Stimulated activated CD8-positive, alpha-beta memory T cell treated with anti-CD3 and anti-CD28 coated beads, Interleukin-15, amount 100 ng/mL, for 24 hours (primary cell): ENCODE data around the gene PLD4.
"Not testable (repeated sequence)": the region's sequence is repeated elsewhere in the genome, so short reads cannot be mapped to it uniquely, and the experiment has no call there.

Experiments
- DNase-seq: peaks from one replicate; pipeline ENCODE4 v3.0.0-alpha.2; 2020; ENCODE audit warnings: low read depth

Gene PLD4

GRCh38 chr14:104898870-104899510, 25.7 kb upstream of the PLD4 start:
- no peak for DNase-seq

DNA sequence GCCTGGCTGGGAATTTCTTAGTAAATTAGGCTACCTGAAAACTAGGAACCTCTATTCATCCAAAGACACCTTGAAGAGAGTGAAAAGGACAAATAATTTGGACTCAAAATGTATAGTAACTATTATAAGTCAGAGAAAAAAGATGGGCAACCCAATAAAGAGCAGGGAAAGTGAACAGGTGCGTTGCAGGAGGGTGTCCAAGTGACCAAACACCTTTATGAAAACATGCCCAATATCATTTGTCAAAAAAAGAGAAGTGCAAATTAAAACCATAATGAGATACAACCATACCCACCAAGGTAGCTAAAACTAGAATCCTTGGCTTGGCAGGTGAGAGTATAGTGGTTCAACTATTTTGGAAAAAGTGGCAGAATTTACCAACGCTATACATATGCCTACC, 24.9 kb upstream of the PLD4 start:
- no peak for DNase-seq

- no peak for DNase-seq
These were observed 23.8 kb upstream of the PLD4 start for GRCh38 chr14:104900639-104901512.

- DNase-seq, result no peak
These were observed 20.7 kb upstream of the PLD4 start for GRCh38 chr14:104903990-104904389.

- not testable (repeated sequence) for DNase-seq
These were observed 19.8 kb upstream of the PLD4 start for GRCh38 chr14:104904650-104905578.

GRCh38 chr14:104905579-104905933, 19.1 kb upstream of the PLD4 start:
- not testable (repeated sequence) for DNase-seq

DNA sequence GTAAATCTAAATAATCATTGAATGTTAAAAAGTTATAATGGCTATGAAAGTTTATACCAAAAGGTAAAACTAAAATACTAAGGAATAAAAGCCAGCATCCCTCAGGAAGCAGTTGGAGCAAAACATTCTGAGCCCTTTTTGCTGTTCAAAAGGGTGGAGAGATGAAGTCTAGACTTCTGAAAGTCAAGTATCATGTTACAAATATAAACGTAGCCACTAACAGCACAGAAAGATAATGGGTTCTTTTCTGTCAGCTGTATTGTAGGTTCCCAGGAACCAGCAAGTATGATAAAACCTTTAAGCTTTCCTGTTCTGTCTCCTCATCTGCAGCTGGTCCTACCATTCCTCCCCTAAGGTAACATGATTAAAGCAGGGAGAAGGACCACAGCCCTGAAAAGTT, 16.4 kb upstream of the PLD4 start:
- DNase-seq, result no peak

DNA sequence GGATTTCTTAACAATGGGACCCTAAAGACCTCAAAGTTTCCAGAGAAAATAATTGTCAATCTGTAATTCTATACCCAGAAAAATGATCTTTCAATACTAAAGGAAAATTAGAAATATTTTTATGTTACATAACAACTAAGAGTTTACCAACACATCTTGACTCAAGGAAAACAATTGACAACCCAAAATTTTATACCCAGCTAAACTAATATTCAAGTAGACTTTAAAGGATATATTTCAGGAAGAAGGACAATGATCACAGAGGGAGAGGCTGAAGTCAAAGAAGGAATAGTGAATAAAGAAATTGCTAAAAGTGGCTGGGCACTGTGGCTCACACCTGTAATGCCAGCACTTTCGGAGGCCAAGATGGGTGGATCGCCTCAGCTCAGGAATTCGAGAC, 12.6 kb upstream of the PLD4 start:
- no peak for DNase-seq

DNA sequence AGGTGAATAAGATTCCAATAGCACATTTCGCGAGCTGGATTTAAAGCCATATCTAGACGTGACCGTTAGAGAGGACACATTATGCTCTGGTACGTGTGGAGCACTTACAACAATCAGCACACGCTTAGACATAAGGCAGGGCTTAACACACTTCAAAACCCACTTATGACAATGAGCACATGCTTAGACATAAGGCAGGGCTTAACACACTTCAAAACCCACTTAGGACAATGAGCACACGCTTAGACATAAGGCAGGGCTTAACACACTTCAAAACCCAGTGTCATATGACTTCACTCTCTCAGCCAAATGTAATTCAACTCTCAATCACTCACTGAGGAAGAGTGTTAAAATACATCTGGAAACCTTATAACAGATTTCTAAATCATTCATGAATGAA, 11.2 kb upstream of the PLD4 start:
- DNase-seq, result no peak

DNA sequence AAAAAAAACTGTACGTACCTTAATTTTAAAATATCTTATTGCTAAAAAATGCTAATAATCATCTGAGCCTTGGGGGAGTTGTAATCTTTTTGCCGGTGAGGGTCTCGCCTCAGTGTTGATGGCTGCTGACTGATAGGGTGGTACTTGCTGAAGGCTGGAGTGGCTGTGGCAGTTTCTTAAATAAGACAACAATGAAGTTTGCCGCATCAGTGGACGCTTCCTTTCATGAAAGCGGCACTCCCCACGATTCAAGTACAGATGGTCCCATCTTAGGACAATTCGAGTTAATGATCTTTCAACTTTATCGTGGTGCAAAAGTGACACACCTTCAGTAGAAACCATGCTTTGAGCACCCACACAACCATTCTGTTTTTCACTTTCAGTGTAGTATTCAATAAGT, 7.6 kb upstream of the PLD4 start:
- no peak for DNase-seq

- DNase-seq, result no peak
These were observed 6.7 kb upstream of the PLD4 start for GRCh38 chr14:104917993-104918392.

DNA sequence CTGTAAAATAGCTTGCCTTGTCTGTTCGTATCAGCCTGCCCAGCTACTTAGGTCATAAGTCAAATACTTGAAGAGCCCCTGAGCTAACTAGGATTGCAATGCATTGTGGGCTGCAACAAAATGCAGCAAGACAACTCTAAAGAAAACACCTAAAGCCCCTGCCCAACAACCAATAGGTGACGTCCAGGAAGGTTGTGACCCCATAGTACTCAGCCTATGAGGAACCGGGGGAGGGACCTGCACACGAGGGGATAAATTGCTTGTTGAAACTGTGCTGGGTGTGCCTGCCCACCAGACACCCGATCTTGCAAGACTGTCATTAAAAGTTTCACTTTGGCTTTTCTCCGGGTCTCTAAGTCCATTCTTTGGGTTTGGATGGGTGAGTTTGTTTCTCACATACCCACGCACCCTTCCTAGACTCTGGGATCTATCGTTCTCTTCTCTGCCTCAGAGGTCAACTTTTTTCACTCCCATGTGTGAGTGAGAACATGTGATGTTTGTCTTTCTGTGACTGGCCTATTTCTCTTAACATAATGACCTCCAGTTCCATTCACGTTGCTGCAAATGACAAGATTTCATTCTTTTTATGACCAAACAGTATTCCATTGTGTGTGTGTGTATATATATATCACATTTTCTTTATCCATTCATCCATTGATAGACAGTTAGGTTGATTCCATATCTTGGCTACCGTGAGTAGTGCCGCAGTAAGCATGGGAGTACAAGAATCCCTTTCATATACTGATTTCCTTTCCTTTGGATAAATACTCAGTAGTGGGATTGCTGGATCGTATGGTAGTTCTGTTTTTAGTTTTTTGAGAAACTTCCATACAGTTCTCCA, 5.3 kb upstream of the PLD4 start:
- not testable (repeated sequence) for DNase-seq

GRCh38 chr14:104919993-104920315, 4.7 kb upstream of the PLD4 start:
- DNase-seq, result no peak

- DNase-seq, result no peak
These were observed 849 bp upstream of the PLD4 start for GRCh38 chr14:104923640-104924420.

DNA sequence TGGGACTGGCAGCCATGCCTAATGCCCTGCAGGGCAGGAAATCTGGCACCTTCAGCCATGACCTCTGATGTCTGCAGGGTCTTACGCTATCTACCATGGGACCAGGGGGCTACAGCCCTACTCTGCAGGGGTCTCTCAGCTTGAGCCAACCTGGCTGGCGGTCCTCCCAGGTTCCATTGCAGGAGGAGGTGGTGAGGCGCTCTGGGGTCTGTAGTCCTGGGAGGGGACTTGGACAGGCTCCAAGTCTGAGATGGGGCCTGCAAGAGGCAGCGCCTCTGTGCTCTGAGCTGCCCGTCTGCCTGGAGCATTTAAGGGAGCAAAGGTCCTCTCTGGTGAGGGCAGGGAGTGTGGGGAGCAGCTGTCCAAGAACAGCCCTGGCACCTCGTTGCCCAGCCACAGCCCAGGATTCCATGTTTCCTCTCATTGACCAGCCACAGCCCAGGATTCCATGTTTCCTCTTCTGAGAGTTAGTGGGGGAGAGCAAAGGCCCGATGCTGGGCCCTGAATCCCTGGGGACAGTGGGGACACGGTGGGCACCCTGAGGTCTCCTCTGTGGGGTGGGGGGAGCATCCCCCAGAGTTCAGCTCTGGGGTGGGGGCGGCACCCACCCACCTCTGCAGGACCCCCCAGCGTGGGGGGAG, 655 bp downstream of the PLD4 start:
- no peak for DNase-seq

DNA sequence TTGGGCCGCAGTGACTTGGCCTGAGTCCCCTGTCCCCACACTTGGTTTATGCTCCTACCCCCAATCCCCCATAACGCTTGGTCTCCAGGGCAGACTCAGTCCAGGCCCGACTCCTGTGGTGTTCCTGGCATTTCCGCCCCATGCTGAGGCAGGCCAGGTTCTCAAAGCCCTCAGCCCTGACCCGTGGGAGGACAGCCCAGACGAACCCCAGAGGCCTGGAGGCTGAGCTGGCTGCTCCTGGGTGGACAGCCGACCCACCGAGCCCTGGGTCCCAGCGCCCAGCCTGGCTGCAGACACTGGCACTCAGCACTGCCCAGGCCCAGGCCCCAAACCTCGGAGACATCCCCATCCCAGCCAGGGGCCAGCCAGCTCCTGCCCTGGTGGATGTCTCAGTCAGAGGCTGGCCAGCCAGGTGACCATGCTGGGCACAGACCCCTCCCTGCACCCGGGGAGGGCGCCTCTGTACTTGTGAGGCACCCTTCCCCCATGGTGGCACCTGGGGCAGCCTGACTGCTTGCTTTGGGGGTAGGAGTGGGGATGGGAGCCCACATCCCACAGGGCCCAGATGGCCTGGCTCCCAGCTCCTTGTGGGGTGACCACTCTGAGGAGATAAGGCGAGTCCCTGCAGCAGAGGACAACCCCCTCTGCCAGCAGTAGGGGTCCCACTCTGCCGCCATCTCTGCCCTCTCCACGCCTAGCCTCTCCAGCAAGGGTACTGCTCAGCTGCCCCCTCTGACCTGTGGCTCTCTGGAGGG, 1.4 kb downstream of the PLD4 start:
- no peak for DNase-seq

GRCh38 chr14:104926619-104927431, 2.1 kb downstream of the PLD4 start:
- DNase-seq, result no peak

DNA sequence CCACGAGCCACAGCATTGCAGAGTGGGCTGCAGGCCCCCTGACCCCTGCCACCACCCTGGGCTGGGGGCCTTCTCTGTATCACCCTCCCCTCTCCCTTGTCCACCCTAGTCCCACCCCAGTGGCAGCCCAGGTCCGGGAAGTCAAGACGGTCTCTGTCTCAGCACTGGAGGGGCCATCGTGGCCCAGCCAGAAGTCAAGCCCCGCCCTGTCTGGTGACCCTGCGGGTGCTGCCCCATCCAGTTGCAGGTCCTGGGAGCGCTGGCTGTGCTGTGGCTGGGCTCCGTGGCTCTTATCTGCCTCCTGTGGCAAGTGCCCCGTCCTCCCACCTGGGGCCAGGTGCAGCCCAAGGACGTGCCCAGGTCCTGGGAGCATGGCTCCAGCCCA, 2.7 kb downstream of the PLD4 start:
- DNase-seq, result no peak

GRCh38 chr14:104927901-104928300, 3.2 kb downstream of the PLD4 start:
- no peak for DNase-seq
